B cell (primary cell): ENCODE data around the gene C11orf21. TPM values are rescaled to one million over a fixed set of nuclear protein-coding genes. Genes with fewer than 3 reads are reported as not detected.

ENCODE experiments used
- ATAC-seq: fragments of 200-7000 bp; cut with Tn5 transposase; one replicate; pipeline ENCODE4 v1.10.0; 2021; ENCODE audit warnings: low read depth, mild to moderate bottlenecking, moderate number of reproducible peaks, moderate library complexity
- CTCF ChIA-PET: fragments of 350-600 bp; sonication (Branson Sonifier 250); formaldehyde crosslinking; loops from one replicate; lab custom pipeline; 2021; ENCODE audit warnings: antibody characterized with exemption, inconsistent platforms; lab: Charles Lee
- POLR2A ChIA-PET: fragments of 350-600 bp; sonication (Branson Sonifier 250); formaldehyde crosslinking; loops from one replicate; lab custom pipeline; 2021; ENCODE audit warnings: antibody characterized with exemption; lab: Charles Lee
- DNase-seq: peaks from one replicate; pipeline ENCODE4 v3.0.0; 2013
- H2AFZ ChIP-seq: 2 replicates; pipeline ENCODE4 v1.6.1; 2012; ENCODE audit warnings: mild to moderate bottlenecking, low read depth, low read length; ENCODE audit not compliant: insufficient read depth, poor library complexity, severe bottlenecking
- H3K27ac ChIP-seq, 2 donors: 1 replicate in 1 of 2; 2 replicates in 1 of 2; pipeline ENCODE4 v1.5.1; 2012 to 2013; ENCODE audit warnings: low read length in 2 of 2, mild to moderate bottlenecking in 2 of 2, moderate library complexity in 1 of 2
- H3K27me3 ChIP-seq, 4 experiments: fragments of 200-600 bp in 1 of 4; sonication (generic) in 1 of 4; replicated peaks in 1 of 4; 1 replicate in 2 of 4; 2 replicates in 2 of 4; pipeline versions ENCODE4 v1.6.1 to v1.7.0; 2013 to 2016; ENCODE audit warnings: low read length in 3 of 4, mild to moderate bottlenecking in 2 of 4, mixed read lengths in 1 of 4, moderate library complexity in 1 of 4; ENCODE audit not compliant: insufficient read depth in 4 of 4, control insufficient read depth in 3 of 4; ENCODE audit errors: control extremely low read depth in 1 of 4
- H3K36me3 ChIP-seq, 2 experiments: replicated peaks in 1 of 2; 1 replicate in 1 of 2; 2 replicates in 1 of 2; pipeline versions ENCODE4 v1.6.1 to v1.7.1; 2013; ENCODE audit warnings: low read length in 1 of 2; ENCODE audit not compliant: insufficient read depth in 2 of 2, control insufficient read depth in 1 of 2; ENCODE audit errors: control extremely low read depth in 1 of 2, extremely low read depth in 1 of 2
- H3K4me1 ChIP-seq, 2 donors: fragments of 200-600 bp in 1 of 2; sonication (generic) in 1 of 2; 1 replicate in 1 of 2; 2 replicates in 1 of 2; pipeline versions ENCODE4 v1.5.1 to v1.6.1; 2013 to 2017; ENCODE audit warnings: low read length in 2 of 2; ENCODE audit not compliant: control insufficient read depth in 2 of 2, insufficient read depth in 2 of 2
- H3K4me2 ChIP-seq: replicated peaks from 2 replicates; pipeline ENCODE3; 2012; ENCODE audit warnings: mild to moderate bottlenecking, low read depth, low read length; ENCODE audit not compliant: poor library complexity, severe bottlenecking
- H3K4me3 ChIP-seq, 5 experiments: fragments of 200-600 bp in 1 of 5; sonication (generic) in 1 of 5; 1 replicate in 3 of 5; 2 replicates in 2 of 5; pipeline versions ENCODE4 v1.5.1 to v1.7.0; 2011 to 2016; ENCODE audit warnings: low read length in 4 of 5, mild to moderate bottlenecking in 4 of 5, low read depth in 2 of 5, control low read depth in 1 of 5, moderate library complexity in 1 of 5; ENCODE audit not compliant: insufficient read depth in 1 of 5; ENCODE audit errors: control extremely low read depth in 1 of 5, extremely low read depth in 1 of 5
- H3K79me2 ChIP-seq: fragments of 200-600 bp; sonication (generic); one replicate; pipeline ENCODE4 v1.6.0; 2016; ENCODE audit warnings: low read length; ENCODE audit not compliant: control insufficient read depth, insufficient read depth
- H3K9ac ChIP-seq: fragments of 200-600 bp; sonication (generic); 2 replicates; pipeline ENCODE4 v1.6.1; 2017; ENCODE audit warnings: mild to moderate bottlenecking, low read length, moderate library complexity
- H3K9me3 ChIP-seq, 3 donors: one replicate each; pipeline versions ENCODE4 v1.6.1 to v1.7.1; 2013; ENCODE audit warnings: low read length in 2 of 3; ENCODE audit not compliant: control insufficient read depth in 2 of 3, insufficient read depth in 1 of 3; ENCODE audit errors: control extremely low read depth in 1 of 3
- H4K20me1 ChIP-seq: 2 replicates; pipeline ENCODE4 v1.6.0; 2012; ENCODE audit warnings: mild to moderate bottlenecking, low read length; ENCODE audit not compliant: insufficient read depth, control insufficient read depth, poor library complexity, severe bottlenecking
- H3K27ac Mint-ChIP-seq: one replicate; pipeline ENCODE4 v1.8.0; 2021; ENCODE audit warnings: mixed read lengths
- H3K27me3 Mint-ChIP-seq: one replicate; pipeline ENCODE4 v1.8.0; 2021; ENCODE audit warnings: mixed read lengths
- H3K4me1 Mint-ChIP-seq: one replicate; pipeline ENCODE4 v1.8.0; 2021; ENCODE audit warnings: mixed read lengths
- H3K4me3 Mint-ChIP-seq: one replicate; pipeline ENCODE4 v1.8.0; 2021; ENCODE audit warnings: mixed read lengths
- H3K9me3 Mint-ChIP-seq: one replicate; pipeline ENCODE4 v1.8.0; 2022; ENCODE audit warnings: mixed read lengths; ENCODE audit not compliant: insufficient read depth
- CTCF ChIP-seq: fragments of 200-600 bp; IDR thresholded peaks from one replicate; pipeline ENCODE4 v1.8.0; 2022; ENCODE audit warnings: antibody characterized with exemption, mild to moderate bottlenecking
- EZH2 ChIP-seq: IDR thresholded peaks from 2 replicates; pipeline ENCODE4 v1.6.1; 2012; ENCODE audit warnings: borderline replicate concordance, low read depth, mild to moderate bottlenecking, moderate library complexity, low read length; ENCODE audit not compliant: insufficient read depth, poor library complexity, severe bottlenecking
- WGBS: methylation state at CpG from one replicate; pipeline ENCODE4 v1.1.5; 2013; ENCODE audit warnings: missing lambda C conversion rate; ENCODE audit not compliant: insufficient coverage; 5-methylcytosine and 5-hydroxymethylcytosine counted together
- intact Hi-C: fragments of 100-400 bp; cut with micrococcal nuclease; formaldehyde crosslinking; loops from one replicate; pipeline ENCODE4 v1.10.0; 2022
- polyA plus RNA-seq: library from polyadenylated mRNA; depleted of rRNA; stranded (reverse); fragments of >200 nt; gene quantifications from 2 replicates; pipeline ENCODE4 v1.2.3, GENCODE V29; 2012
- total RNA-seq, 2 donors: library from RNA; stranded (reverse); fragments of 120-200 nt in 1 of 2; gene quantifications; 1 replicate in 1 of 2; 2 replicates in 1 of 2; pipeline versions ENCODE4 v1.2.3 to v1.2.4, GENCODE V29; 2013 to 2022

Gene C11orf21
- total and polyA plus RNA-seq, 2 donors (not counting 1 experiment from before 2014, with no cell fraction given): 22.8 to 38.9 TPM

- Histone ChIP-seq H3K9me3 (peaks cover 0 to 3% (median 0%) of the 10 kb centered on the region in 3 donors), H3K4me1 (peaks cover 0 to 13% of the 10 kb centered on the region in 2 donors), H4K20me1 (no peaks in the 10 kb centered on the region), H3K36me3 (no peaks in the 10 kb centered on the region), H3K79me2 (no peaks in the 10 kb centered on the region), H3K4me2 (no peak overlapping the region), H3K27me3 (no peaks in the 10 kb centered on the region), H3K9ac (no peak overlapping the region), H2AFZ (no peak overlapping the region), H3K27ac (no peak overlapping the region), H3K4me3 (no peak overlapping the region)
- no peaks in the 10 kb centered on the region for H3K9me3 Mint-ChIP-seq
- H3K27ac Mint-ChIP-seq: no peak overlapping the region
- no peaks in the 10 kb centered on the region for H3K4me1 Mint-ChIP-seq
- CTCF ChIA-PET: interaction anchor here (15.0 kb wide), 1 partner anchor 106 kb away, joined by 583 read pairs; no protein-coding TSS in a partner anchor
- ATAC-seq (no peak), DNase-seq (no peak)
- POLR2A ChIA-PET: no interaction called here
- H3K4me3 Mint-ChIP-seq: no peak overlapping the region
- 87% methylated on average over 16 of the region's 22 CpGs for WGBS
- no peaks in the 10 kb centered on the region for H3K27me3 Mint-ChIP-seq
- intact Hi-C loops: no loop called here
- TF ChIP-seq CTCF (no peak), EZH2 (no peak)
Measured at GRCh38 chr11:2312232-2313042, 10.7 kb upstream of the C11orf21 start.
